ENCODE measurements around the gene ZFPL1. TPM values are rescaled to one million over a fixed set of nuclear protein-coding genes. Genes with fewer than 3 reads are reported as not detected.

The ZFPL1 gene
- total RNA-seq, 1 donor from 2014 or later: 61.1 TPM

DNA sequence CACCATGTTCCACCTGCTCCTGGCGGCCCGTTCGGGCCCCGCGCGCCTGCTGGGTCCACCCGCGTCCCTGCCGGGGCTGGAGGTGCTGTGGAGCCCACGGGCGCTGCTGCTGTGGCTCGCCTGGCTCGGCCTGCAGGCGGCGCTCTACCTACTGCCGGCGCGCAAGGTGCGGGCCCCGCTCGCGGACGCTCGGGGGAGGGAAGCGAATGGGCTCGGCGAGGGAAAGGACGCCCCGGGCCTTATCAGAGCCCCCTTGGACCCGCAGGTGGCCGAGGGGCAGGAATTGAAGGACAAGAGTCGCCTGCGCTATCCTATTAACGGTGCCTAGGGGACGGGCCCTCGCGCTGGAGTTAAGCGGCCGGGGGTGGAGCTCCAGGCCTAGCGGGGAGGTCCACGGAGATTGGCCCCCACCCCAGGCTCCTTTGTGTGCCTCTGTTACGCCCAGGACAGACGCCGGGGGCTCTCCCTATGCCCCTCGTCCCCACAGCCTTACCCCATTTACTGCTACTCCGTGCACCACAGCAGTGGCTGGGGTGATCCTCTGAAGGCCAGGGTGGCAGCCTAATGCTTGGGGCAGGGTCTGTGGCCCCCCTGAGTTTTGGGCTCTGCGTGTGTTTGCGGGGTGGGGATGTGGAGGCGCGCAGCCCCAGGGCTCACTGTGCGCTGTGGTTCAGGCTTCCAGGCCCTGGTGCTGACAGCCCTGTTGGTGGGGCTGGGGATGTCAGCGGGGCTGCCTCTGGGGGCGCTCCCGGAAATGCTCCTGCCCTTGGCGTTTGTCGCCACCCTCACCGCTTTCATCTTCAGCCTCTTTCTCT is 28.7 kb downstream of the ZFPL1 start:
- DNase-seq (ENCODE audit: low read depth): no peak
- H3K4me3 ChIP-seq (ENCODE audit: low read depth, low read length): peak overlapping the region; percentile 82

DNA sequence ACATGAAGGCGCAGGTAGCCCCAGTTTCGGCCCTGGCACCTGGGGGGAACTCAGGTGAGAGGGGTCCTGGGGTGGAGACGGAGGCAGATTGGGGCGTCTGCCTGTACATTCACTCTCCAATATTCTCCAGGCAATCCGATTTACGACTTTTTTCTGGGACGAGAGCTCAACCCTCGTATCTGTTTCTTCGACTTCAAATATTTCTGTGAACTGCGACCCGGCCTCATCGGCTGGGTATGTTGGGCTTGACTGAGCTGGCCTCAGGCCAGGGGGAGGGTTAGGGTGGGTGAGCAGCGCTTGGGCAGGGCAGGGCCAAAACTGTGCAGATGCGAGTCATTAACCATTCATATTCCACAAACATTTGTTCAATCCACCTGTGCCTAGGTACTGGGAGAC is 29.3 kb downstream of the ZFPL1 start:
- no peak for DNase-seq (ENCODE audit: low read depth)
- TF ChIP-seq, protein P1, sequence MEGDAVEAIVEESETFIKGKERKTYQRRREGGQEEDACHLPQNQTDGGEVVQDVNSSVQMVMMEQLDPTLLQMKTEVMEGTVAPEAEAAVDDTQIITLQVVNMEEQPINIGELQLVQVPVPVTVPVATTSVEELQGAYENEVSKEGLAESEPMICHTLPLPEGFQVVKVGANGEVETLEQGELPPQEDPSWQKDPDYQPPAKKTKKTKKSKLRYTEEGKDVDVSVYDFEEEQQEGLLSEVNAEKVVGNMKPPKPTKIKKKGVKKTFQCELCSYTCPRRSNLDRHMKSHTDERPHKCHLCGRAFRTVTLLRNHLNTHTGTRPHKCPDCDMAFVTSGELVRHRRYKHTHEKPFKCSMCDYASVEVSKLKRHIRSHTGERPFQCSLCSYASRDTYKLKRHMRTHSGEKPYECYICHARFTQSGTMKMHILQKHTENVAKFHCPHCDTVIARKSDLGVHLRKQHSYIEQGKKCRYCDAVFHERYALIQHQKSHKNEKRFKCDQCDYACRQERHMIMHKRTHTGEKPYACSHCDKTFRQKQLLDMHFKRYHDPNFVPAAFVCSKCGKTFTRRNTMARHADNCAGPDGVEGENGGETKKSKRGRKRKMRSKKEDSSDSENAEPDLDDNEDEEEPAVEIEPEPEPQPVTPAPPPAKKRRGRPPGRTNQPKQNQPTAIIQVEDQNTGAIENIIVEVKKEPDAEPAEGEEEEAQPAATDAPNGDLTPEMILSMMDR (conservative IDR thresholded peaks at IDR 0.05; ENCODE audit: low read depth, low read length): no peak
- H3K4me3 ChIP-seq (ENCODE audit: low read depth, low read length): peak overlapping the region; percentile 82

More for the DNA sequence above, 28.7 kb downstream of the ZFPL1 start:
- TF ChIP-seq, protein P1 (conservative IDR thresholded peaks at IDR 0.05; ENCODE audit: low read depth, low read length): peak; percentile 81

DNA sequence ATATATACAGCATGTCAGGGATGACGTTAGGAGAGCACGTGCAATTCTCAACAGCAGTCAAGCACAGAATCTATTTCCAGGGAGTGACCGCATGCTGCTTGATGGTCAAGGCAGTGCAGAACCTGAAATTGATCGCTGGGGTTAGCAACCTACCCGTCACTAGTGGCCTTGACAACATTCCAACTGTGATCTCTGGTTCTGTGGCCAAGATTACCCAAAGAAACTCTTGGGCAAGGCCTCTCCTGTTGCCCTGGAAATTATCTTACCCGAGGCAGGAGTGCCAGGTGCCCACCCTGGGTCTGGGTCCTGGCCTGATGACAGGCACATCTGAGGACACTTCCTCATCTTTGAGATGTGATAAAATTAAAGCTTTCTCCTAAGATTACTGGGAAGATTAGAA is 29.8 kb downstream of the ZFPL1 start:
- TF ChIP-seq, protein P1 (conservative IDR thresholded peaks at IDR 0.05; ENCODE audit: low read depth, low read length): no peak
- no peak for DNase-seq (ENCODE audit: low read depth)
- no peak overlapping the region for H3K4me3 ChIP-seq (ENCODE audit: low read depth, low read length)

DNA sequence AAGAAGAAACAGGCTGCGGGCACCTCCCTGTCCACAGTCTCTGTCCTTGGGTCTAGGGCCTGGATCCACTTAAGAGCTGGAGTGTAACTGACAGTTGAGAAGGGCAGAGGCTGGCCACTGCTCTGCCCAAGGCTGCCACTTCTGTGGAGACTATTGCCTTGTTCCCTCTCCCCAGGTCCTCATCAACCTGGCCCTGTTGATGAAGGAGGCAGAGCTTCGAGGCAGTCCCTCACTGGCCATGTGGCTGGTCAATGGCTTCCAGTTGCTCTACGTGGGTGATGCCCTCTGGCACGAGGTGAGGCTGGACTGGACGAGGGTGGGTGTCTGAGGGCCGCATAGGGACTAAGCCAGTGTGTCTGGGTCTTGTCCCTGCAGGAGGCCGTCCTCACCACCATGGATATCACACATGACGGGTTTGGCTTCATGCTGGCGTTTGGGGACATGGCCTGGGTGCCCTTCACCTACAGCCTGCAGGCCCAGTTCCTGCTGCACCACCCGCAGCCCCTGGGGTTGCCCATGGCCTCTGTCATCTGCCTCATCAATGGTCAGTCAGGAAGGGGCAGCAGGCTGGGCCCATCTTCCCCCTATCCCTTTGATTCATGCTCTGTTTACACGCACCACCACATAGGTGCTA is 30.6 kb downstream of the ZFPL1 start:
- H3K4me3 ChIP-seq (ENCODE audit: low read depth, low read length): no peak overlapping the region
- TF ChIP-seq, protein P1 (conservative IDR thresholded peaks at IDR 0.05; ENCODE audit: low read depth, low read length): no peak
- DNase-seq (ENCODE audit: low read depth): no peak

DNA sequence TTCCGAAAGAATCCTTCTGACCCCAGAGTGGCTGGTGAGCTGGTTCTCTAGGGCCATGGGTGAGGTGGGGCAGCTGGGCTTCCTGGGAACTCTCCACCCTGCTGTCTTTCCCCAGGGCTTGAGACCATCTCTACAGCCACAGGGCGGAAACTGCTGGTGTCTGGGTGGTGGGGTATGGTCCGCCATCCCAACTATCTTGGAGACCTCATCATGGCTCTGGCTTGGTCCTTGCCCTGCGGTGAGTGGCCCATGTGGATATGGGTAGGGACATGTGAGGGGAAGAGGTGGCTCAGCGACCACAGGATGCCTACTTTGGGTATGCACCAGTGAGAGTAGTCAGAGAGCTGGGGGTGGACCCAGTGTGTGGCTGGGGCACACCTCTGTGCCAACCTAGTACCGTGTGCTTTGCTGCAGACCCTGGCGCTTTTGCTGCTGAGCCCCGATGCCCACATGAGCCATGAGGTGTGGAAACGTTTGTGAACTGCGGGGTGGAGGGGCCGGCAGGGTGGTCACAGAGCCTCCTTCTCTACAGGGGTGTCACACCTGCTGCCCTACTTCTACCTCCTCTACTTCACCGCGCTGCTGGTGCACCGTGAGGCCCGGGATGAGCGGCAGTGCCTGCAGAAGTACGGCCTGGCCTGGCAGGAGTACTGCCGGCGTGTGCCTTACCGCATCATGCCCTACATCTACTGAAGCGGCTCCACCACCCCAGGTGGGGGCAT is 31.5 kb downstream of the ZFPL1 start:
- TF ChIP-seq, protein P1 (conservative IDR thresholded peaks at IDR 0.05; ENCODE audit: low read depth, low read length): no peak
- no peak for DNase-seq (ENCODE audit: low read depth)
- peak overlapping the region; percentile 91 for H3K4me3 ChIP-seq (ENCODE audit: low read depth, low read length)

DNA sequence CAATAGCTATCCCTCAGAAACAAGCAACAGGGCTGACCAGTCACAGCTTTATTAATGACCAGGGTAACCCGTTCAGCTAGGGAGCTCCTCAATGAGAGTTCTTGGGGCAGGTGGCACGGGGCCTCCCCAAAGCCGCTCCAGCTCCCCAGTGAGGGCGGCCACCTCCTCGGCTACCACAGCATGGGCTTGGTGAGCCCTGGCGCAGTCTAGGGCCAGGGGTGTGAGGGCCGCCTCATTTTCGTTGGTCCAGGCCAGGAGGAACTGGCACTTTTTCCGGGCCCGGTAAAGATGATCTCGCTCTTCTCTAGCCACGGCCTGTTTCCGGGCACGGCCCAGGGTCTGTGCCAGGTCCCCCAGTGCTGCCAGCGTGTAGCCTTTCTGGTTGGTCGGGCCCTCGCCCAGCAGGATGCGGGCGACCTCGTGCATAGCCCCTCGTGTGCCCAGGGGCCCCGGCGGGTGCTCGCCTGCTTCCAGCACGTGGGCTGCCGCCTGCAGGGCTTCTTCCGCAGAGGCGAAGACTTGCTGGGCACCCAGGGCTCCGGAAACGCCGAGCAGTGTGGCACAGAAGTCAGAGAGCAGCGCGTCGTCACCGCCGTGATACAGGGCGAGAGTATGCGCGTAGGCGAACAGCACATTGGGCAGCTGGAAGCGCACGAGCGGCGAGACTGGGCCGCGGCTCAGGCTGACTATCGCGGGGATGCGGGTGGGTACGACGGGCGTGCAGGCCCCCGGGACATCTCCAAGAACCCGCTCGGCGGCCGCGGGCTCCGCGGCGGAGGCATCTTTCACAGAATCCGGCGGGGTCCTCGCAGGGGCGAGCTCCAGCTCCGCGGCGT is 32.6 kb downstream of the ZFPL1 start:
- no peak for DNase-seq (ENCODE audit: low read depth)
- peak overlapping the region; percentile 91 for H3K4me3 ChIP-seq (ENCODE audit: low read depth, low read length)
- TF ChIP-seq, protein P1 (conservative IDR thresholded peaks at IDR 0.05; ENCODE audit: low read depth, low read length): no peak
